Superior temporal gyrus (tissue), 1 donor: ENCODE data around the gene CRYBA2.

ENCODE experiments used
- DNase-seq: peaks from one replicate; pipeline ENCODE4 v3.0.0-alpha.2; 2016; ENCODE audit errors: extremely low spot score

The CRYBA2 gene

GRCh38 chr2:218993345-218994315 lies at the start of gene CRYBA2:
CRYBA2 (minus strand) TSS chr2:218993422; CDS start chr2:218993176, 246 bp downstream.
- DNase-seq = no peak

- DNase-seq = no peak
These were observed 49.5 kb upstream of the CRYBA2 start for GRCh38 chr2:219042750-219043149.

GRCh38 chr2:219042157-219042556 lies 48.9 kb upstream of the CRYBA2 start:
- no peak for DNase-seq

- DNase-seq = peak; percentile 77
These were observed 48.0 kb upstream of the CRYBA2 start, which contains the start of gene CFAP65 for GRCh38 chr2:219041252-219041651. CFAP65 (minus strand) TSS chr2:219041516; CDS start chr2:219039048, 2,468 bp downstream.

- DNase-seq = no peak
These were observed 45.4 kb upstream of the CRYBA2 start for GRCh38 chr2:219038600-219038999.

- no peak for DNase-seq
These were observed 44.7 kb upstream of the CRYBA2 start for GRCh38 chr2:219037783-219038499.

GRCh38 chr2:219035942-219036341 lies 42.7 kb upstream of the CRYBA2 start:
- DNase-seq = no peak

GRCh38 chr2:219034823-219035222 lies 41.6 kb upstream of the CRYBA2 start:
- no peak for DNase-seq

GRCh38 chr2:219032051-219032745 lies 39.0 kb upstream of the CRYBA2 start:
- no peak for DNase-seq

GRCh38 chr2:219031005-219031738 lies 38.0 kb upstream of the CRYBA2 start:
- no peak for DNase-seq

- no peak for DNase-seq
These were observed 37.1 kb upstream of the CRYBA2 start for GRCh38 chr2:219030177-219030940.

- DNase-seq = peak; percentile 92
These were observed 36.6 kb upstream of the CRYBA2 start for GRCh38 chr2:219029829-219030165.

GRCh38 chr2:219028996-219029828 lies 36.0 kb upstream of the CRYBA2 start:
- DNase-seq = no peak

GRCh38 chr2:219028141-219028540 lies 34.9 kb upstream of the CRYBA2 start:
- no peak for DNase-seq

- no peak for DNase-seq
These were observed 34.4 kb upstream of the CRYBA2 start for GRCh38 chr2:219027511-219028055.

- DNase-seq = no peak
These were observed 33.7 kb upstream of the CRYBA2 start for GRCh38 chr2:219026946-219027345.

GRCh38 chr2:219025637-219026585 lies 32.7 kb upstream of the CRYBA2 start:
- peak; percentile 94 for DNase-seq

- DNase-seq = no peak
These were observed 30.8 kb upstream of the CRYBA2 start for GRCh38 chr2:219024059-219024458.
